Psoas muscle (tissue), 8 donors: ENCODE measurements around the gene COL5A1. TPM values are rescaled to one million over a fixed set of nuclear protein-coding genes. Genes with fewer than 3 reads are reported as not detected.

Experiments
- ATAC-seq, 4 donors: fragments of 200-7000 bp; cut with Tn5 transposase; one replicate each; pipeline ENCODE4 v1.9.1; 2020; ENCODE audit warnings: moderate library complexity in 3 of 4, mild to moderate bottlenecking in 2 of 4
- DNase-seq, 2 donors: peaks; one replicate each; pipeline ENCODE4 v3.0.0-alpha.2; 2020
- H3K27ac ChIP-seq: fragments of 200-600 bp; one replicate; pipeline ENCODE4 v1.8.0; 2022
- H3K27me3 ChIP-seq, 3 donors: fragments of 200-600 bp in 1 of 3; one replicate each; pipeline versions ENCODE4 v1.6.1 to v1.8.0; 2013 to 2022; ENCODE audit warnings: low read length in 2 of 3, mild to moderate bottlenecking in 2 of 3, moderate library complexity in 1 of 3; ENCODE audit not compliant: insufficient read depth in 3 of 3
- H3K36me3 ChIP-seq, 2 donors: fragments of 200-600 bp in 1 of 2; one replicate each; pipeline versions ENCODE4 v1.6.1 to v1.8.0; 2013 to 2022; ENCODE audit warnings: low read depth in 1 of 2, mild to moderate bottlenecking in 1 of 2, moderate library complexity in 1 of 2; ENCODE audit not compliant: insufficient read depth in 1 of 2
- H3K4me1 ChIP-seq: fragments of 200-600 bp; one replicate; pipeline ENCODE4 v1.8.0; 2022
- H3K4me3 ChIP-seq: fragments of 200-600 bp; one replicate; pipeline ENCODE4 v1.8.0; 2022; ENCODE audit warnings: mild to moderate bottlenecking
- H3K9me3 ChIP-seq: fragments of 200-600 bp; one replicate; pipeline ENCODE4 v1.8.0; 2022
- CTCF ChIP-seq: fragments of 200-600 bp; IDR thresholded peaks from one replicate; pipeline ENCODE4 v1.8.0; 2022; ENCODE audit warnings: antibody characterized with exemption
- WGBS, 3 donors: extraction: QIAGEN DNeasy Blood & Tissue Kit; methylation state at CpG; one replicate each; pipeline versions ENCODE4 v1.1.6 to v1.1.7; 2013; 5-methylcytosine and 5-hydroxymethylcytosine counted together
- intact Hi-C, 2 donors: fragments of 100-400 bp; cut with DNase I; formaldehyde crosslinking; loops; one replicate each; pipeline versions ENCODE4 v1.11.0 to v1.14.2; 2022
- polyA plus RNA-seq, 3 donors: library from polyadenylated mRNA; stranded (reverse); fragments of 200-250 nt; gene quantifications; one replicate each; pipeline ENCODE4 v1.2.3, GENCODE V29; 2013
- total RNA-seq, 4 donors: library from RNA; stranded (reverse); fragmentation: NEBNext Ultra II Directional in 2 of 4; extraction: Animal tissue kit (Norgen Biotek cat#: 25700) in 2 of 4; gene quantifications; one replicate each; pipeline versions ENCODE4 v1.2.1 to v1.2.4, GENCODE V29; 2021 to 2023
- donor health status: healthy with polysubstance abuse.
- donor health status: DM: no; HTN: no; CAD: no; lungs with moderate emphysema.
- donor health status: Bipolar disorder and iron deficiency.
- donor health status: healthy.
- donor health status: DM: yes; HTN: yes; CAD: no.
- donor health status: DM: no; HTN: no; CAD: no.
- donor health status: DM: no; HTN: no; CAD: no.
- donor health status: DM: yes; HTN: yes; CAD: no.

COL5A1 gene
- total and polyA plus RNA-seq, 7 donors, result 1.7 to 11.3 (median 3.4) TPM

GRCh38 chr9:134842321-134842720 lies 200.7 kb downstream of the COL5A1 start:
- Histone ChIP-seq H3K4me1 (no peaks in the 10 kb centered on the region), H3K4me3 (no peak overlapping the region), H3K36me3 (peaks cover 0 to 5% of the 10 kb centered on the region in 2 donors), H3K27me3 (peaks cover 0 to 18% (median 4%) of the 10 kb centered on the region in 3 donors), H3K9me3 (no peaks in the 10 kb centered on the region), H3K27ac (no peak overlapping the region)
- DNase-seq (no peak), ATAC-seq (no peak)
- TF ChIP-seq CTCF, result no peak
- 84 to 86% (median 85%) methylated on average over 22 of the region's 22 CpGs for WGBS, 3 donors
- intact Hi-C loops, result no loop called here

GRCh38 chr9:134843740-134844139 lies 202.1 kb downstream of the COL5A1 start:
- Histone ChIP-seq H3K4me3 (no peak overlapping the region), H3K36me3 (no peaks in the 10 kb centered on the region), H3K27ac (no peak overlapping the region), H3K9me3 (no peaks in the 10 kb centered on the region), H3K4me1 (no peaks in the 10 kb centered on the region), H3K27me3 (peaks cover 0 to 16% (median 4%) of the 10 kb centered on the region in 3 donors)
- no peak for DNase-seq
- WGBS, 3 donors, result 73 to 85% (median 74%) methylated on average over 18 of the region's 18 CpGs
- no peak for TF ChIP-seq CTCF
- intact Hi-C loops, result no loop called here
- no peak for ATAC-seq

- DNase-seq (no peak), ATAC-seq (no peak)
- Histone ChIP-seq H3K27ac (no peak overlapping the region), H3K4me3 (no peak overlapping the region), H3K4me1 (no peaks in the 10 kb centered on the region), H3K27me3 (peaks cover 0 to 12% (median 4%) of the 10 kb centered on the region in 3 donors), H3K9me3 (no peaks in the 10 kb centered on the region), H3K36me3 (no peaks in the 10 kb centered on the region)
- intact Hi-C loops, result no loop called here
- TF ChIP-seq CTCF, result no peak
- WGBS, 3 donors, result 67 to 77% (median 67%) methylated on average over 8 of the region's 8 CpGs
Measured at GRCh38 chr9:134844821-134845220, 203.2 kb downstream of the COL5A1 start.

GRCh38 chr9:134846187-134846586 lies 204.6 kb downstream of the COL5A1 start:
- H3K4me3 ChIP-seq, result no peak overlapping the region
- WGBS, 3 donors, result 77 to 85% (median 83%) methylated on average over 16 of the region's 16 CpGs
- no peak for TF ChIP-seq CTCF
- H3K27ac ChIP-seq, result no peak overlapping the region
- H3K9me3 ChIP-seq, result no peaks in the 10 kb centered on the region
- H3K36me3 ChIP-seq, result no peaks in the 10 kb centered on the region
- DNase-seq (no peak), ATAC-seq (no peak)
- intact Hi-C loops, result no loop called here
- H3K4me1 ChIP-seq, result no peaks in the 10 kb centered on the region
- H3K27me3 ChIP-seq, result peaks cover 0 to 8% (median 5%) of the 10 kb centered on the region in 3 donors

- Histone ChIP-seq H3K4me1 (no peaks in the 10 kb centered on the region), H3K36me3 (no peaks in the 10 kb centered on the region), H3K4me3 (no peak overlapping the region), H3K27ac (no peak overlapping the region), H3K27me3 (peaks cover 0 to 8% (median 5%) of the 10 kb centered on the region in 3 donors), H3K9me3 (no peaks in the 10 kb centered on the region)
- intact Hi-C loops, result no loop called here
- DNase-seq (no peak), ATAC-seq (no peak)
- 80 to 85% (median 84%) methylated on average over 1 of the region's 1 CpG for WGBS, 3 donors
- no peak for TF ChIP-seq CTCF
Measured at GRCh38 chr9:134846699-134847098, 205.1 kb downstream of the COL5A1 start.
